GM12878 (cell line): Measurements from ENCODE around the gene FUT8. TPM values are rescaled to one million over a fixed set of nuclear protein-coding genes. Genes with fewer than 3 reads are reported as not detected.

ENCODE experiments used
- ATAC-seq: fragments of 200-7000 bp; cut with Tn5 transposase; 3 replicates; pipeline ENCODE4 v1.9.1; 2020; ENCODE audit warnings: mild to moderate bottlenecking, moderate library complexity
- BruUV-seq: library from RNA; stranded (reverse); fragments of 400-500 nt; replicated peaks from 2 replicates; lab custom pipeline; 2021; lab: Mats Ljungman, UMichigan
- CTCF ChIA-PET: fragments of 300-600 bp; sonication (Branson Sonifier 250); formaldehyde crosslinking; extraction: SDS; loops from one replicate; lab custom pipeline; 2021; ENCODE audit warnings: inconsistent platforms; lab: Yijun Ruan, JAX
- POLR2A ChIA-PET: fragments of 350-600 bp; formaldehyde crosslinking; extraction: SDS; loops from one replicate; lab custom pipeline; 2021; ENCODE audit warnings: inconsistent platforms; lab: Charles Lee
- RAD21 ChIA-PET: fragments of 300-600 bp; sonication (Branson Sonifier 250); formaldehyde crosslinking; loops from one replicate; lab custom pipeline; 2023; ENCODE audit warnings: antibody characterized with exemption; ENCODE audit not compliant: unreplicated experiment; lab: Charles Lee
- SMC1A ChIA-PET: fragments of 300-600 bp; sonication (Branson Sonifier 250); formaldehyde crosslinking; loops from one replicate; lab custom pipeline; 2023; ENCODE audit not compliant: unreplicated experiment, uncharacterized antibody; lab: Charles Lee
- DNase-seq: peaks from one replicate; pipeline ENCODE4 v3.0.0-alpha.2; 2011; ENCODE audit warnings: low read depth, low spot score
- FAIRE-seq: peaks from 3 replicates; lab custom pipeline; 2011; peaks lifted over from hg19 to GRCh38; lab: Jason Lieb, UNC
- H2AFZ ChIP-seq: 2 replicates; pipeline ENCODE4 v1.6.0; 2011; ENCODE audit warnings: low read depth, low read length, control low read depth; ENCODE audit not compliant: control insufficient read depth
- H3K27ac ChIP-seq: 2 replicates; pipeline ENCODE4 v1.5.1; 2011; ENCODE audit warnings: control low read depth; ENCODE audit not compliant: control insufficient read depth, insufficient read depth
- H3K27me3 ChIP-seq, 2 experiments: replicated peaks in 1 of 2; 2 replicates each; pipeline versions ENCODE4 v1.6.0 to v1.6.1; 2011; ENCODE audit warnings: low read length in 1 of 2; ENCODE audit not compliant: control insufficient read depth in 2 of 2, insufficient read depth in 2 of 2
- H3K36me3 ChIP-seq, 2 experiments: 2 replicates each; pipeline ENCODE4 v1.5.1; 2011; ENCODE audit warnings: low read length in 1 of 2; ENCODE audit not compliant: control insufficient read depth in 2 of 2, insufficient read depth in 2 of 2
- H3K4me1 ChIP-seq: 2 replicates; pipeline ENCODE4 v1.6.1; 2011; ENCODE audit warnings: mild to moderate bottlenecking, low read length, moderate library complexity, mixed read lengths; ENCODE audit not compliant: control insufficient read depth, insufficient read depth
- H3K4me2 ChIP-seq: 2 replicates; pipeline ENCODE4 v1.6.0; 2011; ENCODE audit warnings: control low read depth; ENCODE audit not compliant: control insufficient read depth, insufficient read depth
- H3K4me3 ChIP-seq: fragments of 200-600 bp; sonication (generic); 2 replicates; pipeline ENCODE4 v1.5.1; 2016
- H3K79me2 ChIP-seq: 2 replicates; pipeline ENCODE4 v1.6.0; 2011; ENCODE audit warnings: low read length; ENCODE audit not compliant: control insufficient read depth, insufficient read depth
- H3K9ac ChIP-seq: 2 replicates; pipeline ENCODE4 v1.8.0; 2011; ENCODE audit warnings: low read length, control low read depth, mixed read lengths; ENCODE audit not compliant: control insufficient read depth, insufficient read depth
- H3K9me3 ChIP-seq: replicated peaks from 3 replicates; pipeline ENCODE4 v1.5.1; 2011; ENCODE audit warnings: mild to moderate bottlenecking, low read length; ENCODE audit not compliant: control insufficient read depth, insufficient read depth
- H4K20me1 ChIP-seq: 2 replicates; pipeline ENCODE4 v1.6.0; 2011; ENCODE audit not compliant: control insufficient read depth, insufficient read depth
- CBX5 ChIP-seq: sonication (generic); IDR thresholded peaks from 2 replicates; pipeline ENCODE4 v1.6.1; 2016; ENCODE audit warnings: low read depth, moderate library complexity, mild to moderate bottlenecking, inconsistent platforms
- EED ChIP-seq: sonication (generic); IDR thresholded peaks from 2 replicates; pipeline ENCODE4 v1.6.1; 2016; ENCODE audit warnings: antibody characterized with exemption, low read depth
- FOS ChIP-seq: IDR thresholded peaks from 3 replicates; pipeline ENCODE4 v1.6.1; 2011; ENCODE audit warnings: borderline replicate concordance; ENCODE audit not compliant: insufficient read length; ENCODE audit errors: extremely low read depth
- IRF5 ChIP-seq: fragments of 450-650 bp; IDR thresholded peaks from 2 replicates; pipeline ENCODE4 v1.6.1; 2017; ENCODE audit warnings: borderline replicate concordance
- MLLT1 ChIP-seq: fragments of 450-650 bp; IDR thresholded peaks from 2 replicates; pipeline ENCODE4 v1.6.1; 2016; ENCODE audit warnings: mild to moderate bottlenecking
- MTA3 ChIP-seq: IDR thresholded peaks from 2 replicates; pipeline ENCODE4 v1.6.1; 2012; ENCODE audit warnings: low read length, inconsistent platforms, borderline replicate concordance
- MYC ChIP-seq: IDR thresholded peaks from 2 replicates; pipeline ENCODE4 v1.6.1; 2011; ENCODE audit warnings: mild to moderate bottlenecking, low read length, moderate library complexity, inconsistent platforms; ENCODE audit not compliant: insufficient read depth, insufficient replicate concordance, insufficient read length, severe bottlenecking
- NBN ChIP-seq: fragments of 450-650 bp; IDR thresholded peaks from 2 replicates; pipeline ENCODE4 v1.6.1; 2016
- NR2F1 ChIP-seq: fragments of 450-650 bp; conservative IDR thresholded peaks from 2 replicates; pipeline ENCODE4 v1.6.1; 2017; ENCODE audit warnings: mild to moderate bottlenecking
- RAD51 ChIP-seq: fragments of 450-650 bp; IDR thresholded peaks from 2 replicates; pipeline ENCODE4 v1.6.1; 2016; ENCODE audit warnings: moderate library complexity, mild to moderate bottlenecking, inconsistent platforms
- SKIL ChIP-seq: fragments of 450-650 bp; IDR thresholded peaks from 2 replicates; pipeline ENCODE4 v1.6.1; 2017; ENCODE audit warnings: mild to moderate bottlenecking, low read depth, inconsistent platforms; ENCODE audit not compliant: poor library complexity, severe bottlenecking
- SMAD5 ChIP-seq: IDR thresholded peaks from 2 replicates; pipeline ENCODE4 v1.6.1; 2016; ENCODE audit warnings: antibody characterized with exemption, low read depth
- SMARCA5 ChIP-seq: fragments of 450-650 bp; IDR thresholded peaks from 2 replicates; pipeline ENCODE4 v1.6.1; 2017; ENCODE audit warnings: mild to moderate bottlenecking
- SRF ChIP-seq, 2 experiments: IDR thresholded peaks; 2 replicates each; pipeline ENCODE4 v1.6.1; 2011; ENCODE audit warnings: low read depth in 2 of 2, low read length in 2 of 2, mild to moderate bottlenecking in 1 of 2, moderate library complexity in 1 of 2
- ZBTB33 ChIP-seq: fragments of 450-650 bp; IDR thresholded peaks from 2 replicates; pipeline ENCODE4 v1.6.1; 2017; ENCODE audit warnings: mild to moderate bottlenecking
- in situ Hi-C: fragments of 300-500 bp; cut with MboI; formaldehyde crosslinking; loops from 9 replicates; pipeline ENCODE4 v1.14.3; 2018; ENCODE audit warnings: mixed read lengths
- intact Hi-C: fragments of 100-400 bp; cut with micrococcal nuclease; formaldehyde crosslinking; loops from one replicate; pipeline ENCODE4 v1.14.2; 2022; ENCODE audit not compliant: unreplicated experiment
- polyA plus RNA-seq, 11 experiments: library from polyadenylated mRNA; depleted of rRNA in 4 of 11; unstranded in 6 of 11; stranded (reverse) in 5 of 11; fragments of >200 nt; fragmentation: Nextera tagmentation in 4 of 11; fragmentation: Illumina TruSeq in 1 of 11; extraction: Ambion mirVana in 4 of 11; extraction: Trizol in 1 of 11; gene quantifications; 1 replicate in 1 of 11; 2 replicates in 10 of 11; pipeline versions ENCODE4 v1.2.1 to v1.2.3, GENCODE V29; 2011 to 2016; ENCODE audit warnings: inconsistent platforms in 2 of 11, missing spikeins in 2 of 11, low read depth in 1 of 11
- total RNA-seq, 4 experiments: library from RNA; depleted of rRNA in 3 of 4; stranded (reverse); fragments of >200 nt in 3 of 4; fragmentation: Illumina TruSeq in 1 of 4; extraction: Trizol in 1 of 4; gene quantifications; 2 replicates each; pipeline versions ENCODE4 v1.2.1 to v1.2.3, GENCODE V29; 2013 to 2021

FUT8 gene
- total and polyA plus RNA-seq, 10 of the 15 experiments (the other 5 are each of a cell fraction or from before 2014, with no cell fraction given), result 21.3 to 106 (median 66.3) TPM

GRCh38 chr14:65606460-65606859 lies 193.9 kb downstream of the FUT8 start:
- no peak for DNase-seq
- Histone ChIP-seq H3K27ac (no peak overlapping the region), H3K4me2 (no peak overlapping the region), H3K9ac (no peak overlapping the region), H3K36me3 (no peaks in the 10 kb centered on the region; a peak in 1 of 4 replicates), H4K20me1 (no peaks in the 10 kb centered on the region), H2AFZ (no peak overlapping the region), H3K27me3 (no peaks in the 10 kb centered on the region), H3K4me3 (no peak overlapping the region), H3K79me2 (peaks cover 7% of the 10 kb centered on the region), H3K9me3 (peaks cover 5% of the 10 kb centered on the region; the same call in 2 of the 3 replicates), H3K4me1 (no peaks in the 10 kb centered on the region)
- no TSS peak for BruUV-seq
- ATAC-seq, result no peak
- in situ Hi-C loops (no loop called here), intact Hi-C loops (loop anchor here (5.0 to 10.0 kb wide), 2 partner anchors 382 to 439 kb away; no protein-coding TSS in a partner anchor)
- ChIA-PET CTCF (no interaction called here), SMC1A (interaction anchor here (3.2 kb wide), 1 partner anchor 191 kb away, joined by 20 read pairs; no protein-coding TSS in a partner anchor), RAD21 (interaction anchor here (2.1 kb wide), 1 partner anchor 191 kb away, joined by 9 read pairs; no protein-coding TSS in a partner anchor), POLR2A (interaction anchor here (1.7 kb wide), 1 partner anchor 8 kb away, joined by 4 read pairs; no protein-coding TSS in a partner anchor)
- FAIRE-seq, result no peak
- TF ChIP-seq IRF5 (no peak), SMARCA5 (no peak), EED (no peak), MLLT1 (no peak), MYC (no peak), FOS (no peak), SRF (IDR thresholded peaks at IDR 0.05; ENCODE audit: low read depth in 2 of 2, low read length in 2 of 2) (no peak), MTA3 (no peak), NR2F1 (no peak), ZBTB33 (no peak), RAD51 (no peak), SKIL (no peak), NBN (no peak), CBX5 (no peak), SMAD5 (no peak)
